ENCODE measurements around the gene CSTPP1.
"Not testable (repeated sequence)": the region's sequence is repeated elsewhere in the genome, so short reads cannot be mapped to it uniquely, and the experiment has no call there.

The CSTPP1 gene

DNA sequence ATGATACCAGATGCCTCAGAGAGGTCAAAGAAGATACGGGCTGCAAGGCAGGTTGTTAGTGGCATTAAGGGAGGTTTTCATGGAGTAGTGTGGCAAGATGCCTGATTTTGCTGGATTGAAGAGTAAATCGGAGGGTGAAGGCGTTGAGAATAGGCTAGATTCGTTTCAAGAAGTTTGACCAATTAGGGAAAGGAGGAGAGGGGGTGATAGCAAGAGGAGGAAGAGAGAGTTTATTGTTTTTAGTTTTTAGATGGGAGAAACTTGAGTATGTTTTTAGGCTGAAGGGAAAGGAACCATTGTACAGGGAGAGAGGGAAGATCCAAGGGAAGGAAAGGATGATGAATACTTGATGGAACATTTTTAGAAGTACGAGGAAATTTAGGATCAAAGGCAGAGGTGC, 16.5 kb downstream of the CSTPP1 start:
- DNase-seq (ENCODE audit: low spot score), result no peak

GRCh38 chr11:46958777-46959176, 22.2 kb downstream of the CSTPP1 start:
- DNase-seq (ENCODE audit: low spot score), result no peak

DNA sequence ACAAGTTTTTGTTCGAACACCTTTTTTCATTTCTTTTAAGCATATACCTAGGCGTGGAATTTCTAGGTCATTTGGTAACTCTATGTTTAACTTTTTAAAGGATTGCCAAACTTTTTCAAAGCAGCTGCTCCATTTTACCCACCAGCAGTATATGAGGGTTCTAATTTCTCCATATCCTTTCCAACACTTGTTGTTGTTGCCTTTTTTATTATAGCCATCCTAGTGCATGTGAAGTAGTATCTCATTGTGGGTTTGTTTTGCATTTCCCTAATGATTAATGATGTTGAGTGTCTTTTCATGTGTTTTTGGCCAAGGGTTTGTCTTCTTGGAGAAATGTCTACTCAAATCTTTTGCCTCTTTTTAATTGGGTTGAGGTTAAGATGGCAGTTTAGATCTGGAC, 24.5 kb downstream of the CSTPP1 start:
- no peak for DNase-seq (ENCODE audit: low spot score)

DNA sequence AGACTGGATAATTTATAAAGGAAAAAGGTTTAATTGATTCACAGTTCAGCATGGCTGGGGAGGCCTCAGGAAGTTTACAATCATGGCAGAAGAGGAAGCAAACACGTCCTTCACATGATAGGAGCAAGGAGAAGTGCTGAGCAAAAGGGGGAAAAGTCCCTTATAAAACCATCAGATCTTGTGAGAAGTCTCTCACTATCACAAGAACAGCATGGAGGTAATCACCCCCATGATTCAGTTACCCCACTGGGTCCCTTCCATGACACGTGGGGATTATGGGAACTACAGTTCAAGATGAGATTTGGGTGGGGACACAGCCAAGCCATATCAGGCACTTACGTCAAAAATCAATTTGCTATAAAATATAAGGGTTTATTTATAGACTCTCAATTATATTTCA, 25.3 kb downstream of the CSTPP1 start:
- not testable (repeated sequence) for DNase-seq (ENCODE audit: low spot score)

GRCh38 chr11:46963844-46964243, 27.3 kb downstream of the CSTPP1 start:
- no peak for DNase-seq (ENCODE audit: low spot score)

DNA sequence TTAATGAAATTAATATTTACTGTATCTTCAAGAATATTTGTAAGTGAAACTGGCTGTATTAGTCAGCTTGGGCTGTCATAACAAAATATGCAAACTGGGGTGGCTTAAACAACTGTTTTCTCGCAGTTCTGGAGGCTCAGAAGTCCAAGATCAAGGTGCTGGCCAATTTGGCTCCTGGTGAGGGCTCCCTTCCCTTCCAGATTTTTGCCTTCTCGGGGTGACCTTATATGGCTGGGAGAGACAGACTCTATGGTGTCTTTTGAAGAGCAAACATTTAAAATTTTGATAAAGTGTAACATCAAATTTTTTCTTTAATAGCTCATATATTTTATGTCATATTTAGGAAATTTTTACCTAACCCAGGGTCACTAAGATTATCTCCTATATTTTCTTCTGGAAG, 30.2 kb downstream of the CSTPP1 start:
- no peak for DNase-seq (ENCODE audit: low spot score)

- no peak for DNase-seq (ENCODE audit: low spot score)
Observed at GRCh38 chr11:46967962-46968361, 31.4 kb downstream of the CSTPP1 start.

DNA sequence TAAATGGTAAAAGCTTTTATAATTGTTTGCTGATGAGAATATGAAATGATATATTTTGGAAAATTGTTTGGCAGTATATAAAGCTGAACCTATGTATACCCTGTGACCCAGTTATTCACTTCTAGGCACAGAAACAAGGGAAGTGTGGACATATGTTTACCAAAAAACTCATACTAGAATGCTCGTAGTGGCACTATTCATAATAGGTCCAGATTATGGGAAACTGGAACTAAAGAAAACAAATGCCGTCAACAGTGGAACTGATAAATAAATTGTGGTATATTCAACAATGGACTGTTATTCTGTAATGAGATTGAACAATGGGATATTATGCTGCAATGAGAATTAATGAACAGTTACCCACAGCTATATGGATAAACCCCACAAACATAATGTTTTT, 32.8 kb downstream of the CSTPP1 start:
- DNase-seq (ENCODE audit: low spot score), result no peak

DNA sequence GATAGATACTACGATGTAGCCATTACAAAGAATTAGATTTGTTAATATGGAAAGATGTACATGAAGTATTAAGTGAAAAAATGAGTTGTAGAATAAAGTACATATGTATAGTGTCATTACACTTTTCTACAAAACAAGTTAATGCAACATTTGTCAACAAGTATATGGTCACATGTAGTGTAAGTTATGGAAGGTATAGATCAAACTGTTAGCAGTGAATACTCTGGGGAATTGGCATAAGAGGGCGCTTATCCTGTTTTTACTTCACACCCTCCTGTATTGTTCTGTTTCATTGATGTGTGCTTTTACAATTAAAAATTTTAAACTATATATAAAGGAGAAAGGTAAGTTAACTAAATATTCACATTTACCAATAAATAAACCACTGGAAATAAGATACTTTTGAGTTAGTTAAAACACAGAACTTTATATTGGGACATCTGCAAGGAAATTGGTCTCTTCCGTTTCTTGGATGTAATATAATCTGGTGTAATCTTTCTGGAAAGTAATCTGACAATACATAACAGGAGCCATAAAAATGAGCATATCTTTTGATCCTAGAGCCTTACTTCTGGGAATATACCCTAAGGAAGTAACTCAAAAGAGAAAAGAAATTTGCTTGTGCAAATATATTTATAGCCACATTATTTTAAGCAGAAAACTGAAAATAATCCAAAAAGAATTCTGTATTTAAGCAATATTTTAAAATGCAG, 34.5 kb downstream of the CSTPP1 start:
- no peak for DNase-seq (ENCODE audit: low spot score)

DNA sequence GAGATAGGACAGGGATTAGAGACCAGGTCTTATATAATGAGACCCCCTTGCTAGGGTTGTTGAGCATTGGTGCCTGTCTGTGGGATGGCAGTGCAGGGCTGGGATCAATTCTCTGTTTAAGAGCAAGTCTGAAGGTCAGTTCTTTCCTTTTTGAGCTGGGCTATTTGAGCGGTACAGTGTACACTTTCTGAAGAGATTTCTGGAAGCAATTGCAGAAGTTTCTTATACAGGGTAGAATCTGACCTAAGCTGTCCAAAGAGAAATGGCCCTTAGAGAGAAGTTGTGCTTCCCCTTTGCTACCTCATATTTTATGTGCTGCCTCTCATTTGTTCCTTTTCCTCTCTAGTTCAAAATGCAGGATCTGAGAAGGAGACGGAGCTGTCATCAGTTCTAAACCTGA, 35.8 kb downstream of the CSTPP1 start:
- DNase-seq (ENCODE audit: low spot score), result no peak

DNA sequence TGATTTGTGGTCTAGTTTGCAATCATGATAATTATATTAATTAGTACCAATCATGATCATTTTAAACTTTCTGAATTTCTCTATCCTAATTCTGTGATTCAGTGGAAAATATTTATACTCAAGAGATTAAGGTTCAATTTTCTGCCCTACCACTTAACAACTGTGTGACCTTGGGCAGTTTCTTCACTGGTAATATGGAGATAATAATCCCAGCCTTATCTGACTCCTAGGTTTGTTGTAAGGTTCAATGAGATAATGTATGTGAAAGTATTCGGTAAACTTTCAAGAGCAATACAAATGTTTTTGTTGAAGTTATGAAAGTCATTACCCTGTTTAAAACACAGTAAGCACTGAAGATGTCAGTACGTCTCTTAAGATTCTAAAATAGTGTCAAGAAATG, 36.3 kb downstream of the CSTPP1 start:
- DNase-seq (ENCODE audit: low spot score), result no peak

DNA sequence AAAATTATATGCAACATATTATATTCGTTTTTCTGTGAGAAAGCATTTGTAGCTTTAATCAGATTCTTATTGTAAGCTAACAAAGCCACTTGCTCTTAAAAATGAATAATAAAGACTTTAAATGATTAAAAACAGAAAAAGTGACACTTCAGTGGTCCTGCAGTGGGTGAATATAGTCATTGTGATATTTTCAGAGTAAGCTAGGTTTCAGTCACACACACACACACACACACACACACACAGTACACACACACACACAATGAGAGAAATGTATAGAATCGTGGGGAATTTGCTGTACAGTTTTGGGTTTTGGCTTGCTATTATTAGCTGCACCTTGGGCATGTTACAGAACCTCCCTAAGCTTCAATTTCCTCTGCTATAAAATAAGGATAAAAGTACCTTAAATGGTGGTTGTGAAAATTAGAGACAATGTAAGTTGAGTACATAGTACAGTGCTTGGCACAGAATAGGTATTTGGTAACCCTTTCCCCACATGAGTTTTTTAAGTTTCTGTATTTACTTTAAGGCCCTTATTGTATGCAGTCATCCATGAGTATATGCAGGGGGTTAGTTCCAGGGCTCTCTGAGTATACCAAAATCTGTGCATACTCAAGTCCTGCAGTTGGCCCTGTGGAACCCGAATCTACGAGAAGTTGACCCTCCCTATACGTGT, 39.8 kb downstream of the CSTPP1 start:
- no peak for DNase-seq (ENCODE audit: low spot score)

DNA sequence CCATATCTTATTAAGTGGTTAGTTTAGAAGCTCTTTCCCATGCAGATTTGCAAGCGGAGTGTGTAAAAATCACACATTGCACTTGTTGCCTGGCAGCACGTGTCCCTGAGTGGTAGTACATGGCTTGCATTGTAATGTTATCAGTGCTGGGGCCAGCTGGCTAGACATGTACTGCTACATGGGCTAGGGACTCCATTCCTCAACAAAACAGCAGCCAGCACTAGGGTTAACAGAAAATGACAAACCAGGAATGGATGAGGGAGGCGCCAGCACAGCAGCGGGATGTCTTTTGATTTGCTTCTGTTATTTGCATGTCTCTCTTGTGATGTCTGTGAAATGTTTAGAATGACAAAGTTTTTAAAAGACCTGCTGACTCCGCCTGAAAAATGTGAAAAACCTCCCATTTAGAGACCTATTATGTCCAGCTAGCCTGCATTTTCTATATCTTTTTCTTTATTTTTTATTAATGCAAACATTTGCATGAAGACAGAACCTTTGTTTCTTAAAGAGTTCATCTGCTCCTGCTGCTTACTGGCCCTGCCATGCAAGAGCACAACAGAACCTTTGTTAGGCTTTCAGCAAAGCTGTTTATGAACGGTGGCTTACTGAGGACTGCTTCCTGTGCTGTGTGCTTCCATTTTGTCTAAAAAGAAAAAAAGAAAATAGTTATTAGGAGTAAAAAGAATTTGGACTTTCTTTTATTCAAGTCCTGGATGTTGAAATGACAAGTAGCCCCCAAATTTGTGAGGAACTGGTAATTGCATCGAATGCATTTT, 40.7 kb downstream of the CSTPP1 start:
- no peak for DNase-seq (ENCODE audit: low spot score)

DNA sequence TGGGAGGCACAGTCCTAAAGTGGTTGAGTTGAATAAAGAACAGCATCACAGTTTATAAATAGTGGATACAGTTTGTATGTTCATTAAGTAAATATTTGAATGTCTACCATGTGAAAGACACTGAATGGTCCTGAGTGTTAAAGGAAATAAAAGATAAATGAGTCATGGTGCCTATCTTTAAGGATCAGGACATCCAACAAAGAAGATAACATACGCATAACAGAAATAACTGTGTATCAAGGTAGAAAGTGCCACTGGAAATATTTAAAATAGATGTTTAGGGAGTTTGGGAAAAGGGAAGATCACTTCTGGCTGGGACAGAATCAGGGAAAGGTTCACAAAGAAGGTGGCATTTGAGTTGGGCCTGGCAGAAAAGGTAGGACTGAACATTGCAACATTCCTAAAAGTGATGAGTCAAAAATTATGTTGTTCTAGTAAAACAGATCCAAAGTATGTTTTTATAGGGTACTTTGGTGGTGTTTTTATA, 41.5 kb downstream of the CSTPP1 start:
- DNase-seq (ENCODE audit: low spot score), result no peak

GRCh38 chr11:46979358-46979757, 42.8 kb downstream of the CSTPP1 start:
- no peak for DNase-seq (ENCODE audit: low spot score)

- no peak for DNase-seq (ENCODE audit: low spot score)
Observed at GRCh38 chr11:46981436-46981835, 44.9 kb downstream of the CSTPP1 start.

DNA sequence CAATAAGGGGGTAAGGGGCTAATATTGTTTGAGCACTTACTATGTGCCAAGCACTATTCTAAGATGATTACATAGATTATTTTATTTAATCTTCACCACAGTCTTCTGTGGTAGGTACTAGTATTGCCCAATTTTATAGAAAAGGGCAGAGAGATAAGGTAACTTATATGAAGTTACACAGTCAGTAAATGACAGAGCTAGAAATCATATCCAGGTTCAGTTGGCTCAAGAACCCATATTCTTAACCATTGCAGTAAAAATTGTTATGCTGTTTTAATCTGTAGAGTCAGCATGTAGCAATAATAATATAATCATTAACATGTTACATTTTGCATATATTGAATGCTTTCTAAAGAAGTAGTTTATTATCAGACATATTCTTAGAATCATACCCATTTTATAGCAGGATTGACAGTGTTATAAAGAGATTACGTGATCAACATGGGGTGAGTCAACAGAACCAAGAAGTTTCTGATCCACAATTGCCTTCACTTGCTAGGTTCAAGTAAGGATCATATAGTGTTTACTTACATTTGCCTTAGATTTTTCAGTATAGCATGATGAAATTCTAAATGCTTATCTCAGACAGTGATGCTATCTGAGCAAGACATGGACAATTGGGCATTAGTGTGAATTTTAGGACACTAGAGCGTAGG, 46.4 kb downstream of the CSTPP1 start:
- no peak for DNase-seq (ENCODE audit: low spot score)

DNA sequence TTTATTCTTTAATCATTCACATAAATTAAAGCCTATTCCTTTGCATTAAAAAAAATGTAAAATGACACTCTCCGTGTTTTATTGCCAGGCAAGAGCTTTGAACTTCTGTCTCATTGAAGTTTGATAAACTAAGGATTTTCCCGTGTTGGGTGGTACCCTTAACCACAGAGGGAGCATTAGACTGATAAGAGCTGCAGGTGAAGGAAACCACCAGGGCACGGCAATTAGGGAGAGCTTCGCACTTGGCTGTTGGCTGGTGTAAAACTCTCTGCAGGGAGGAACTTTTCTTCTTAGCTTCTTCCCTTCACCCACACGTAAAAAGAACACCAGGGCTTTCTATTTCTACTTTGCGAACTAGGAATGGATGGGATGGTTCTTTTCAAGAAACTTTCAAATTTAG, 47.0 kb downstream of the CSTPP1 start:
- no peak for DNase-seq (ENCODE audit: low spot score)

- DNase-seq (ENCODE audit: low spot score), result no peak
Observed at GRCh38 chr11:46984548-46984947, 48.0 kb downstream of the CSTPP1 start.

DNA sequence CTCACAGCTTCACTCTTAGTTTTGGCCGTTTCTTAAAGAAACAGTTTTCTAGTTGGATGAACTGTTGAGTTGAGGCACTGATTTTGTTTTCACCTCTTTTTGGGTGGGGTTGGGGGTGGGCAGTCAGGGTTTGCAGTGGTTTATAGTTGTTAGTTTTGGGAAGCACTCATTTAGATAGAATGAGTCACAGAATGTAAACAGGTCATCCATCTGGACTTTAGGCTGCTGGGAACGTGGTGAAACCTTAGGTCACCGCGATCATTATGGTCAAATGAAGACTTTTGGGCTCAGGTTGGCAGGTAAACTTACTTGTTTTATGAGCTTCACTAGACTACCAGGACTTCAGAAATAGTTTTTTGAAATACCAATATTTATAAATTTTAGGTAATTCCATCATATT, 48.4 kb downstream of the CSTPP1 start:
- DNase-seq (ENCODE audit: low spot score), result no peak

DNA sequence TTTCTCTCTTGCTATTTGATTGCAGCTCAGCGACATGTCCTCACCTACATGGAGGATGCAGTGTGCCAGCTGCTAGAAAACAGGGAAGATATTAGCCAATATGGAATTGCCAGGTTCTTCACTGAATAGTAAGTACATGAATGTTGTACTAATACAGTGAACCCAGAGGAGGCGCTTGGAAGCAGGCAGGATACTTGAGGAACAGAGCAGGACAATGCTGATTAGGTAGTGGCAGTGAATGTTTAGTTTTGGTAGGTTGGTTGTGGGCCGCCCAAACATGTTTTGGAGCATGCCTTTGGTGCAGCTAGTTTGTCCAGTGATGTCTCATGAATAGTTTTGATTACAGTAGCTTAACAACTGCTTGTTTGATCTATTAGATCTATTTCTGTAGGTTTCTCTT, 50.6 kb downstream of the CSTPP1 start:
- no peak for DNase-seq (ENCODE audit: low spot score)

- not testable (repeated sequence) for DNase-seq (ENCODE audit: low spot score)
Observed at GRCh38 chr11:46989810-46990487, 53.4 kb downstream of the CSTPP1 start.
